MM.1S (cell line): ENCODE measurements around the gene SPDYE3.
"Not testable (repeated sequence)": the region's sequence is repeated elsewhere in the genome, so short reads cannot be mapped to it uniquely, and the experiment has no call there.

Experiments
- CTCF ChIP-seq: fragments of 300-600 bp; sonication (generic); IDR thresholded peaks from 2 replicates; pipeline ENCODE4 v1.5.1; 2016; ENCODE audit warnings: antibody characterized with exemption, low read length, mixed read lengths
- EZH2phosphoT487 ChIP-seq: fragments of 300-600 bp; sonication (generic); IDR thresholded peaks from 2 replicates; pipeline ENCODE4 v1.6.1; 2018; ENCODE audit warnings: antibody characterized with exemption, low read length

- TF ChIP-seq EZH2phosphoT487, CTCF: not testable (repeated sequence)
Observed at GRCh38 chr7:100264223-100264622, 43.3 kb upstream of the SPDYE3 start.
